ENCODE results near the gene AKAP8L. TPM values are rescaled to one million over a fixed set of nuclear protein-coding genes. Genes with fewer than 3 reads are reported as not detected.
A peak's percentile ranks its signal among the peaks of the same experiment; 100 is the strongest.

AKAP8L gene
- total RNA-seq, 1 donor, result 61.3 TPM

DNA sequence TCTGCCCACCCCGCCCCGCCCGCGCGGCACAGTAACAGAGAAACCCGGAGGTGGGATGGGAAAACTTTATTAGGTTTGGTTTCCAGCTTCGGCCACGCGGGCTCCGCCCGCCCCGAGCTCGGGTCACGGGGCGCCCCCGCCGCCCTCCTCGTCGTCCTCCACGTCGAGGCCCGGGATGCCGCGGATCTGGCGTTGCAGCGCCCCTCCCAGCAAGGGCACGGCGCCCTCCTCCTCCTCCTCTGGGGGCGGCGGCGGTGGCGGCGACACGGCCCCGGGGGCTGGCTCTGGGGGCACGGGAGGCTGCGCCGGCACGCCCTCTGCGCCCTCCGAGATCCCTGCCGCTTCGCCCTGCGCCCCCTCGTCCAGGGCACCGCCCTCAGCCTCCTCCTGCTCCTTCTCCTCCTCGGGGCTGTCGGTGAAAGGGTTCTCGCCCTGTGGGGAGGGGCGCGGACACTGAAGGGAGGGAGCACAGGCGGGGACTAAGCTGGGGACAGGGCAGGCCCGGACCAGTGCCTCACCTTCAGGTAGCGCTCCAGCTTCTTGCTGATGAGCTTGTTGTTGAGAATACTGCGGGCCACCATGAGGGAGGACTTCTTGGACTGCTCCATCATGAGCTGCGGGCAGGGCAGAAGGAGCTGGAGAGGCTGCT lies 38.7 kb downstream of the AKAP8L start:
- TF ChIP-seq, protein P1, sequence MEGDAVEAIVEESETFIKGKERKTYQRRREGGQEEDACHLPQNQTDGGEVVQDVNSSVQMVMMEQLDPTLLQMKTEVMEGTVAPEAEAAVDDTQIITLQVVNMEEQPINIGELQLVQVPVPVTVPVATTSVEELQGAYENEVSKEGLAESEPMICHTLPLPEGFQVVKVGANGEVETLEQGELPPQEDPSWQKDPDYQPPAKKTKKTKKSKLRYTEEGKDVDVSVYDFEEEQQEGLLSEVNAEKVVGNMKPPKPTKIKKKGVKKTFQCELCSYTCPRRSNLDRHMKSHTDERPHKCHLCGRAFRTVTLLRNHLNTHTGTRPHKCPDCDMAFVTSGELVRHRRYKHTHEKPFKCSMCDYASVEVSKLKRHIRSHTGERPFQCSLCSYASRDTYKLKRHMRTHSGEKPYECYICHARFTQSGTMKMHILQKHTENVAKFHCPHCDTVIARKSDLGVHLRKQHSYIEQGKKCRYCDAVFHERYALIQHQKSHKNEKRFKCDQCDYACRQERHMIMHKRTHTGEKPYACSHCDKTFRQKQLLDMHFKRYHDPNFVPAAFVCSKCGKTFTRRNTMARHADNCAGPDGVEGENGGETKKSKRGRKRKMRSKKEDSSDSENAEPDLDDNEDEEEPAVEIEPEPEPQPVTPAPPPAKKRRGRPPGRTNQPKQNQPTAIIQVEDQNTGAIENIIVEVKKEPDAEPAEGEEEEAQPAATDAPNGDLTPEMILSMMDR (IDR thresholded peaks at IDR 0.05; ENCODE audit: insufficient read depth, low read depth, low read length), result no peak
- peak; percentile 27 for DNase-seq (ENCODE audit: low read depth)

DNA sequence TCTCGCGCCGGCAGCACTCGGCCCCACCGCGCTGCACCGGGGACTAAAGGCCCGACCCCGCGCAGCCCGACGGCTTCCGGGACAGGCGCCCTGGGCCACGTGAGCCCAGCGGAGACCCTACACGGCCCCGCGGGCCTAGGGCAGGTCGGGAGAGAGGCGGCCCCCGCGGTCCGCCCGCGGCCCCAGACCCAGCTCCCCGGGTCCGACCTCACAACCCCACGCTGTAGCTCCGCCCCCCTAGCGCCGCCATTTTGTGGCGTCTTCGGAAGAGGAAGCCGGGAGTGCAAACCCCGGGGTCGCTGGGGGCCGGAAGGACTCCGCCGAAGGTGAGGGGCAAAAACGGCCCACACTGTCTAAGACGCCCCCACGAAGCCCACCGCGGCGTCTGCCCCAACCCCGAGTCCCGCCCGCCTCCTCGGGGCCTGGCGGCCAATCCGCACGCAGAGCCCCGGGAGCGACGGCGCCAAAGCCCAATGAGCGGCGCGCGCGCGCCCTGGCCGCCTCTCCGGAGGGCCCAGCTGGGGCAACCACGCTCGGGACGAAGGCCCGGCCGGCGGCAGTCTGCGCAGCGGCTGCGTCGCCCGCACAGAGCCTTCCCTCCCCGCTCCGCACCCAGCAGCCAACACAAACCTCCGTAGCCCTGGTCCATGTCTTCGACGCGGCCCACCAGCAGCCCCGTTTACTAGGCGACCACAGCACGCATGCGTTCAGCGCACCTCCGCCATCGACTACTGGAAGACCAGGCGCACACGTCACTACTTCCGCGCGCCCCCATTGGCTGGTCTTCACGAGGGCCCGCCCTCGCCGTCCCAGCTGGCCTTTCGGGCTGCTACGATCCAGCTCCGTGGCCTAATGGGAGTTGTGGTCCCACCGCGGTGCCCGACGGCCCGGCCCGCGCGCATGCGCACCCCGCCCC lies 39.4 kb downstream of the AKAP8L start, which contains the start of gene AKAP8:
AKAP8 (minus strand) TSS at position 705 of the 916 bp plus-strand sequence; CDS start at position 649, 56 bp downstream.
- H3K4me3 ChIP-seq (ENCODE audit: low read depth, low read length), result peak within 1 kb of the TSS; percentile 94
- TF ChIP-seq, protein P1 (IDR thresholded peaks at IDR 0.05; ENCODE audit: insufficient read depth, low read depth, low read length), result no peak
- peak; percentile 99 for DNase-seq (ENCODE audit: low read depth)

More for the DNA sequence above, 38.7 kb downstream of the AKAP8L start:
- peak overlapping the region; percentile 58 for H3K4me3 ChIP-seq (ENCODE audit: low read depth, low read length)

DNA sequence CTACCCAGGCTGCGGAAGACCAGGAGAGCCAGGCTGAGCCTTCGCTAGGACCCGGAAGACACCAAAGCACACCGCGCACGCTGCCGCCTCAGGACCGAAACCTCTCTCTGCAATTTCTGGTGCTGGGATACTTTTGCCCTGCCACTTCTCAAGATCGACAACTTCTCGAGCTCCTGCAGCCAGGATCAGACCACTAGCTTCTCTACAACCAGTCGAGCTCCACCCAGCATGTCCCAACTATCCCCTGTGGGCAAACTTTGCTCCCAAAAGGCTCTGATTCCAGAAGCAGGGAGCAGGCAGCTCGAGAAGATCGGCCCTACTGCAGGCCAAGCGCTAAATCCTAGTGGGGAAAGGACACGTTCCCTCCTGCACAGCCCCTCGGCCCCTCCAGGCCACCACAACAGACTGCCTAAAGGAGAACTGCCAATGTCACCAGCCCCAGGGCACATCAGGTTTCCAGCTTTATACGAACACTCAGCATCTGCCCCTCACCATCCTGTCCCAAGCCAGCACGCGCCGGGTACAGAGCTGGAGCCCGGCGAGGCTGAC lies 40.2 kb downstream of the AKAP8L start:
- peak overlapping the region; percentile 94 for H3K4me3 ChIP-seq (ENCODE audit: low read depth, low read length)
- DNase-seq (ENCODE audit: low read depth), result peak; percentile 70
- TF ChIP-seq, protein P1 (IDR thresholded peaks at IDR 0.05; ENCODE audit: insufficient read depth, low read depth, low read length), result no peak

DNA sequence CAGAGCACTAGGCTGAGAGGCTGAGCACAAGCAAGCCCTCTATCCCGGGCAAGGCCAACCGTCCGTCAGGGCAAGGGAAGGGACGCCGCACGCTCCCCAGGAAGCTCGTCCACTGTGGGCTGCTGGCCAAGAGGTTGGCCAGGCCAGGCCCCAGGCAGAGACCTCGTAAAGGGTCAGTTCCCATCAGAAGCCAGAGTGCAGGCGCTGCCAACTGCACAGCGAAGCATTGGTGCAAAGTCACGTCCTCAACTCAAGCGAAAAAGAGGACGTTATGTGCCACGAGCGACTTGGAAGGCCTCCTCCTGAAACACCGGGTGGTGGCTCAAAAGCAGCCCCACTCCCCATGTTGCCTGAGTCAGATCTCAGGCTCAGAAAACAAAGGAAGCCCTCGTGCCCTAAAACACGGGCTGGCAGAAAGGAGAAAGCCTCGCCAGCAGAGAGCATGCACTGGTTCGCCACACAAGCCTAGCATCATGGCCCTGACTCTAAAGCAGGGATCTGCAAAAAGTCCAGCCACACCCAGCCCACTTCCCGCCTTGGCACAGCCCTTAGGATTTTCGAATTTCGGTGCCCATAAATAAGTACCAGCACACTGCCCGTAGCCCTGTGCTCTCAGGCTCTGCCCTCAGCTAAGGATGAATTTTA lies 43.9 kb downstream of the AKAP8L start:
- DNase-seq (ENCODE audit: low read depth), result no peak
- TF ChIP-seq, protein P1 (IDR thresholded peaks at IDR 0.05; ENCODE audit: insufficient read depth, low read depth, low read length), result no peak
- H3K4me3 ChIP-seq (ENCODE audit: low read depth, low read length), result no peak overlapping the region

DNA sequence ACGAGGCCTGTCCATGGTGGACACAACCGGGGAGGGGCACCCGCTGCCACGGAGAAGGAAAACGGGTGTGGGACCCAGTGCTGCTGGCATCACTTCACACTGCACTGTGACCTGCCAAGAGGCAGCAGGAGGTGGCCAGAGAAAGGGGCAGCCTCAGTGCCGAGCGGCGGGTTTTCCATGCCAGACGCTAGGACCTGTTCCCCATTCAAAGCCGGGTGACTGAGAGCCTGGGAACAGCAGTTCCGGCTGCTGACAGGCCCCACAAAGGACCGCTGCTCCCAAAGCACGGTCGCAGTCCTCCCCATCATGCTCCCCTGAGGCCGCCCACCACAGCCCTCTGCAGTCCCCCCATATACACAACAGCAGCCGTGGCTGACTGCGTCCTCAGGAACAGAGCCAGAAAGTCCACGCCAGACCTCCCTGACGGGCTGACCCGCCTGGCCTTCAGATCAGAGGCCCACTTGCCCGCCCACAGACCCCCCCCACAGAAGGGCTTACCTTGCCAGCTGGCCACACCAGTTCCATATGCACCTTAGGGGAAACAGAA lies 44.6 kb downstream of the AKAP8L start:
- TF ChIP-seq, protein P1 (IDR thresholded peaks at IDR 0.05; ENCODE audit: insufficient read depth, low read depth, low read length), result no peak
- no peak overlapping the region for H3K4me3 ChIP-seq (ENCODE audit: low read depth, low read length)
- no peak for DNase-seq (ENCODE audit: low read depth)

DNA sequence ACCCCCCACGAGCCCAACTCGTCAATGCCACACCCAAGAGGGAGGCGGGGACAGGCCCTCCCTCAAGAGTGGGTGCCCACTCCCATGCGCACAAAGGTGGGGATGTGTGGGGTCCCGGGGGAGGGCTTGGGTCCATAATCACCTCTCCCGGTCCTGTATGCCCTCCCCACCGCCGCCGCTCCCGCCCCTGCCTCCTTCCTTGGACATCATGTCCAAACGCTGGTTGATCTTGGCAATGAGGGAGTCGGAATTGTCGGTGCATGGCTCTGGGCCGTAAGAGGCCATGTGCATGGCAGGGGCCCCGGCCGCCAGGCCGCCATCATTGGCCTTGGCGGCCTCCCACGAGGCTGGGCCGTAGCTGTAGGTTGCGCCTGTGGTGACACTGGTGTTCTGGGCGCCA lies 45.1 kb downstream of the AKAP8L start:
- DNase-seq (ENCODE audit: low read depth), result no peak
- TF ChIP-seq, protein P1 (IDR thresholded peaks at IDR 0.05; ENCODE audit: insufficient read depth, low read depth, low read length), result no peak
- H3K4me3 ChIP-seq (ENCODE audit: low read depth, low read length), result no peak overlapping the region

All from fibroblast of villous mesenchyme (primary cell).